Caco-2 (cell line): ENCODE data around the gene GUSB. TPM values are rescaled to one million over a fixed set of nuclear protein-coding genes. Genes with fewer than 3 reads are reported as not detected.
"Not testable (repeated sequence)": the region's sequence is repeated elsewhere in the genome, so short reads cannot be mapped to it uniquely, and the experiment has no call there.

Experiments
- BruUV-seq: library from RNA; stranded (reverse); fragments of 400-500 nt; replicated peaks from 2 replicates; lab custom pipeline; 2021; lab: Mats Ljungman, UMichigan
- CTCF ChIA-PET: fragments of 300-600 bp; sonication (Branson Sonifier 250); formaldehyde crosslinking; loops from one replicate; lab custom pipeline; 2022; ENCODE audit warnings: antibody characterized with exemption; lab: Charles Lee
- POLR2A ChIA-PET: fragments of 300-600 bp; sonication (Branson Sonifier 250); formaldehyde crosslinking; loops from one replicate; lab custom pipeline; 2022; ENCODE audit warnings: antibody characterized with exemption; lab: Charles Lee
- DNase-seq, 2 experiments: peaks; one replicate each; pipeline versions ENCODE4 v3.0.0 to v3.0.0-alpha.2; 2020 to 2022
- H3K27me3 ChIP-seq: replicated peaks from 2 replicates; pipeline ENCODE4 v1.6.0; 2011; ENCODE audit warnings: low read length; ENCODE audit not compliant: control insufficient read depth, insufficient read depth
- H3K36me3 ChIP-seq: 2 replicates; pipeline ENCODE4 v1.5.1; 2011; ENCODE audit warnings: low read length; ENCODE audit not compliant: control insufficient read depth, insufficient read depth
- H3K4me1 ChIP-seq: fragments of 250-450 bp; sonication (Bioruptor Pico); 2 replicates; pipeline ENCODE4 v1.5.1; 2020; ENCODE audit warnings: mild to moderate bottlenecking
- H3K4me3 ChIP-seq: 2 replicates; pipeline ENCODE4 v1.5.1; 2011; ENCODE audit warnings: low read depth, mild to moderate bottlenecking, control low read depth, low read length
- H3K9me3 ChIP-seq: fragments of 250-450 bp; sonication (Bioruptor Pico); 2 replicates; pipeline ENCODE4 v1.5.1; 2020; ENCODE audit warnings: mild to moderate bottlenecking, moderate library complexity
- H3K27ac Mint-ChIP-seq: one replicate; pipeline ENCODE4 v1.8.0; 2022; ENCODE audit warnings: mixed read lengths; ENCODE audit not compliant: unreplicated experiment
- H3K27me3 Mint-ChIP-seq: one replicate; pipeline ENCODE4 v1.8.0; 2022; ENCODE audit warnings: mixed read lengths; ENCODE audit not compliant: insufficient read depth, unreplicated experiment
- H3K36me3 Mint-ChIP-seq: one replicate; pipeline ENCODE4 v1.8.0; 2022; ENCODE audit warnings: mild to moderate bottlenecking, mixed read lengths; ENCODE audit not compliant: insufficient read depth, unreplicated experiment
- H3K4me1 Mint-ChIP-seq: one replicate; pipeline ENCODE4 v1.8.0; 2022; ENCODE audit warnings: low read depth, mixed read lengths; ENCODE audit not compliant: unreplicated experiment
- H3K4me3 Mint-ChIP-seq: one replicate; pipeline ENCODE4 v1.8.0; 2022; ENCODE audit warnings: mild to moderate bottlenecking, moderate library complexity, mixed read lengths; ENCODE audit not compliant: unreplicated experiment
- H3K9me3 Mint-ChIP-seq: one replicate; pipeline ENCODE4 v1.8.0; 2022; ENCODE audit warnings: mixed read lengths; ENCODE audit not compliant: unreplicated experiment
- intact Hi-C: fragments of 100-400 bp; cut with micrococcal nuclease; formaldehyde crosslinking; loops from one replicate; pipeline ENCODE4 v1.10.0; 2022; ENCODE audit not compliant: unreplicated experiment
- total RNA-seq: library from RNA; stranded (reverse); gene quantifications from 2 replicates; pipeline ENCODE4 v1.2.3, GENCODE V29; 2022
- TF ChIP-seq, protein P1 (sequence below), 2 experiments: fragments of 200-600 bp in 1 of 2; IDR thresholded peaks; 1 replicate in 1 of 2; 2 replicates in 1 of 2; pipeline versions ENCODE4 v1.5.1 to v1.8.0; 2011 to 2022; ENCODE audit warnings: antibody characterized with exemption in 1 of 2, control low read depth in 1 of 2, inconsistent platforms in 1 of 2, low read depth in 1 of 2, low read length in 1 of 2, mild to moderate bottlenecking in 1 of 2, moderate library complexity in 1 of 2; ENCODE audit not compliant: insufficient read depth in 1 of 2, severe bottlenecking in 1 of 2, unreplicated experiment in 1 of 2

GUSB gene
- total RNA-seq, 1 experiment from 2014 or later, result 71.3 TPM

DNA sequence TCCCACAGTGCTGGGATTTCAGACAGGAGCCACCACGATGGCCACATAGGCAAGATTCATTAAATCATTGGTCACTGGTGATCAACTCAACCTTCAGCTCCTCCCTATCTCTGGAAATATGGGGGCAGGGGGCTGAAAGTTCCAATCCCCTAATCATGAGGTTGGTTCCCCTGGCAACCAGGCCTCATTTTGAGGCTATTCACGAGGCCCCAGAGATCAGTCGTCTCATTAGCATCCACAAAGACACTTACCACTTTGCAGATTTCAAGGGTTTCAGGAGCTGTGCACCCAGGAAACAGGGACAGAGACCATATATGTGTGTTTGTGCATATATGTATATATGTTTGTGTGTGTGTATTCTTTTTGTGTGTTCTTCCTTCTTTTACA is 7.7 kb upstream of the GUSB start:
- H3K27me3 ChIP-seq, result no peaks in the 10 kb centered on the region
- DNase-seq, result no peak
- intact Hi-C loops, result no loop called here
- H3K27me3 Mint-ChIP-seq, result no peaks in the 10 kb centered on the region
- TF ChIP-seq, protein P1, sequence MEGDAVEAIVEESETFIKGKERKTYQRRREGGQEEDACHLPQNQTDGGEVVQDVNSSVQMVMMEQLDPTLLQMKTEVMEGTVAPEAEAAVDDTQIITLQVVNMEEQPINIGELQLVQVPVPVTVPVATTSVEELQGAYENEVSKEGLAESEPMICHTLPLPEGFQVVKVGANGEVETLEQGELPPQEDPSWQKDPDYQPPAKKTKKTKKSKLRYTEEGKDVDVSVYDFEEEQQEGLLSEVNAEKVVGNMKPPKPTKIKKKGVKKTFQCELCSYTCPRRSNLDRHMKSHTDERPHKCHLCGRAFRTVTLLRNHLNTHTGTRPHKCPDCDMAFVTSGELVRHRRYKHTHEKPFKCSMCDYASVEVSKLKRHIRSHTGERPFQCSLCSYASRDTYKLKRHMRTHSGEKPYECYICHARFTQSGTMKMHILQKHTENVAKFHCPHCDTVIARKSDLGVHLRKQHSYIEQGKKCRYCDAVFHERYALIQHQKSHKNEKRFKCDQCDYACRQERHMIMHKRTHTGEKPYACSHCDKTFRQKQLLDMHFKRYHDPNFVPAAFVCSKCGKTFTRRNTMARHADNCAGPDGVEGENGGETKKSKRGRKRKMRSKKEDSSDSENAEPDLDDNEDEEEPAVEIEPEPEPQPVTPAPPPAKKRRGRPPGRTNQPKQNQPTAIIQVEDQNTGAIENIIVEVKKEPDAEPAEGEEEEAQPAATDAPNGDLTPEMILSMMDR (IDR thresholded peaks at IDR 0.05; ENCODE audit: insufficient read depth in 1 of 2, low read depth in 1 of 2, low read length in 1 of 2, severe bottlenecking in 1 of 2, unreplicated experiment in 1 of 2), result no peak
- BruUV-seq, result no TSS peak
- H3K27ac Mint-ChIP-seq, result no peak overlapping the region
- no peaks in the 10 kb centered on the region for H3K36me3 ChIP-seq
- H3K4me1 ChIP-seq, result no peaks in the 10 kb centered on the region
- no peaks in the 10 kb centered on the region for H3K36me3 Mint-ChIP-seq
- no peak overlapping the region for H3K4me3 ChIP-seq
- H3K9me3 Mint-ChIP-seq, result no peaks in the 10 kb centered on the region
- ChIA-PET CTCF (interaction anchor here (0.6 kb wide), 1 partner anchor 73 kb away, joined by 3 read pairs; no protein-coding TSS in a partner anchor), POLR2A (no interaction called here)
- no peaks in the 10 kb centered on the region for H3K4me1 Mint-ChIP-seq
- no peak overlapping the region for H3K4me3 Mint-ChIP-seq
- H3K9me3 ChIP-seq, result no peaks in the 10 kb centered on the region

DNA sequence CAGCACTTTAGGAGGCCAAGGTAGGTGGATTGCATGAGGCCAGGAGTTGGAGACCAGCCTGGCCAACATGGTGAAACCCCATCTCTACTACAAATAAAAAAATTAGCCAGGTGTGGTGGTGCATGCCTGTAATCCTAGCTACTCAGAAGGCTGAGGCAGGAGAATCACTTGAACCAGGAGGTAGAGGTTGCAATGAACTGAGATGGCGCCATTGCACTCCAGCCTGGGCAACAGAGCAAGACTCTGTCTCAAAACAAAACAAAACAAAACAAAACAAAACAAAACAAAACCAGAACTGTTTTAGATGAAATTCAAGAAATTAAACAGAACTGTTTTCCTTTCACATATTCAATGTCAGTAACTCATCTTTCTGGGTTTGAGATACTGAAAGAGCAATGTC is 6.5 kb upstream of the GUSB start:
- CTCF ChIA-PET, H3K4me1 ChIP-seq, H3K27me3 Mint-ChIP-seq, H3K4me1 Mint-ChIP-seq, H3K9me3 ChIP-seq, POLR2A ChIA-PET, H3K27me3 ChIP-seq, H3K27ac Mint-ChIP-seq, DNase-seq, H3K9me3 Mint-ChIP-seq, intact Hi-C loops, H3K4me3 Mint-ChIP-seq, H3K4me3 ChIP-seq, H3K36me3 Mint-ChIP-seq, H3K36me3 ChIP-seq, BruUV-seq: not testable (repeated sequence)

DNA sequence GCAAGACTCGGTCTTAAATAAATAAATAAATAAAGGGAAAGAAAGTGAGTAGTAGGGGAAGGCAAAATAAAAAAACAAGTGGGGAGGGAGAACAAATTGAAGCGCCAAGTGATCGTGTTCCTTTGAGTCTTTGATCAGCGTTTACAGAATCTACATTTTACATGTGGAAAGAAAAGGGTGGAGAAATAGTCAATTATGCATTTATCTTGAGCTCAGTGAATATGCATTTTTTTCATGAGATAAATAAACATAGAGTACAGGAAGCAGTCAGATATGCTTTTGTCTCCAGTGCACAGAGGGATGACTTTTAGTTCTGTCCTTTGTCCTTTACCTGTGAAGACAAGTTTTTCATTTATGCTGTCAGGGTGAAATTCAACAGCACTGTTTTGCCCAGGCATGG is 6.1 kb upstream of the GUSB start:
- Mint-ChIP-seq H3K36me3 (no peaks in the 10 kb centered on the region), H3K27me3 (no peaks in the 10 kb centered on the region), H3K27ac (no peak overlapping the region), H3K4me1 (no peaks in the 10 kb centered on the region), H3K9me3 (no peaks in the 10 kb centered on the region), H3K4me3 (no peak overlapping the region)
- H3K27me3 ChIP-seq, result no peaks in the 10 kb centered on the region
- DNase-seq, result no peak
- H3K4me3 ChIP-seq, result no peak overlapping the region
- TF ChIP-seq, protein P1 (IDR thresholded peaks at IDR 0.05; ENCODE audit: insufficient read depth in 1 of 2, low read depth in 1 of 2, low read length in 1 of 2, severe bottlenecking in 1 of 2, unreplicated experiment in 1 of 2), result no peak
- H3K4me1 ChIP-seq, result no peaks in the 10 kb centered on the region
- no peaks in the 10 kb centered on the region for H3K9me3 ChIP-seq
- POLR2A ChIA-PET, result no interaction called here
- CTCF ChIA-PET, result no interaction called here
- H3K36me3 ChIP-seq, result no peaks in the 10 kb centered on the region
- intact Hi-C loops, result no loop called here
- BruUV-seq, result no TSS peak
